ENCODE measurements around the gene PRICKLE2. TPM values are rescaled to one million over a fixed set of nuclear protein-coding genes. Genes with fewer than 3 reads are reported as not detected.

Gene PRICKLE2
- total RNA-seq, 8 experiments from 2014 or later: 2.1 to 43.1 (median 12.0) TPM

Other genes starting within 250 kb of the PRICKLE2 start
- 100 to 1,000 TPM in 4 of 8 experiments, 10 to 100 TPM in 4; 77.9 to 140 (median 105) TPM for gene PSMD6, start 202.0 kb downstream of the PRICKLE2 start, total RNA-seq

Data from motor neuron (in vitro differentiated cells).